ENCODE measurements around the gene IKZF2. TPM values are rescaled to one million over a fixed set of nuclear protein-coding genes. Genes with fewer than 3 reads are reported as not detected.

Gene IKZF2
- total and polyA plus RNA-seq, 10 of the 15 experiments (the other 5 are each of a cell fraction or from before 2014, with no cell fraction given): 15.2 to 266 (median 87.2) TPM

DNA sequence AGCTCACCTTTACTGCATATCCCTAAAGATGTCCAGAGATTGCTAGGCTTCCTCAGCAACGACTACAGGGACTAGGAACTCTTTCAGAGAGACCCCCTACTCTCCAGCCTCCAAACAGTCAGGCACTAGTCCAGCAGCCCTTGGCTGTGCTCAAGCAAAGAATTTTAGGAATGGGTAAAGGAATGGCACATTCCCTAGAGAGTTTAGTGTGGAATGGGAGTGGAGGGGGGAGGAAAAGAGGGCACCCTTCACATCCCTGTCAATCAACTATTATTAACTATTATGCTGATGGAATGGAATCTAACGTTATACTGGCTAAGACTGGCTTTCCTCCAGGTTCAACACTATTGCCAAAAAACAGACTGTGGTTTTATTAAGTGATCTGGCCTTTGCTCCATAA is 64.8 kb downstream of the IKZF2 start (continued):
- TF ChIP-seq JUND (IDR thresholded peaks at IDR 0.05; ENCODE audit: low read depth, low read length) (no peak), BMI1 (IDR thresholded peaks at IDR 0.05; ENCODE audit: borderline replicate concordance) (no peak), CHD1 (IDR thresholded peaks at IDR 0.05; ENCODE audit: low read depth, low read length) (no peak), SUPT20H (IDR thresholded peaks at IDR 0.05; ENCODE audit: borderline replicate concordance, control insufficient read depth, low read depth, low read length) (no peak), SREBF2 (IDR thresholded peaks at IDR 0.05; ENCODE audit: low read length) (no peak), HCFC1 (IDR thresholded peaks at IDR 0.05; ENCODE audit: low read length) (no peak)

DNA sequence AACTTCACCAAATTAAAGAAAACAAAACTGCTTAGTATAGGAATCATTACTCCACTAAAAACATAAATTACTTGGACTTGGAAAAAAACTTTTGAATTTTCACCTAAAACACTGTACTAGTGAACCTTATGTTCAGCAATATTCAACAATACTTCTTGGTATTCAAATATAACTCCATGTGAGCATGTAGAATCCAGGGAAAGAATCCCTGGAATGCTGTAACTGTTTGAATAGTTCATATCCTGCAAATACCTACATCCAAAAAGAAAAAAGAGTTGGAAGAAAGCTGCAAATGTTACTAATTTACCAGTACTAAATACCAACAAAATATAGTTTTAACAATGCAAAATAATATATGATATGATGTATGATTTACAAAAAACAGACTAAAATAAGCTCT is 65.4 kb downstream of the IKZF2 start:
- ATAC-seq: no peak
- DNase-seq (ENCODE audit: low read depth, low spot score): no peak
- peaks cover 5 to 44% of the 10 kb centered on the region in 2 experiments for H3K36me3 ChIP-seq (ENCODE audit: control insufficient read depth in 2 of 2, insufficient read depth in 2 of 2, low read length in 1 of 2)
- CTCF ChIA-PET: interaction anchor here (0.6 kb wide), 1 partner anchor 41 kb away, joined by 3 read pairs; no protein-coding TSS in a partner anchor
- H2AFZ ChIP-seq (ENCODE audit: control insufficient read depth, low read depth, low read length): no peak overlapping the region
- H3K79me2 ChIP-seq (ENCODE audit: control insufficient read depth, insufficient read depth, low read length): peaks cover 70% of the 10 kb centered on the region
- no peak for FAIRE-seq
- no peaks in the 10 kb centered on the region for H4K20me1 ChIP-seq (ENCODE audit: control insufficient read depth, insufficient read depth)
- no peak overlapping the region for H3K4me3 ChIP-seq
- H3K27me3 ChIP-seq (replicated peaks in 1 of 2; ENCODE audit: control insufficient read depth in 2 of 2, insufficient read depth in 2 of 2, low read length in 1 of 2): no peaks in the 10 kb centered on the region
- BruUV-seq (replicated peaks): no TSS peak
- in situ Hi-C loops (cut with MboI) (no loop called here), intact Hi-C loops (cut with micrococcal nuclease; ENCODE audit: unreplicated experiment) (no loop called here)
- H3K4me1 ChIP-seq (ENCODE audit: control insufficient read depth, insufficient read depth, low read length): 0 out of 2 replicates have a peak, but pooled peaks cover 7% of the 10 kb centered on the region
- SMC1A ChIA-PET (ENCODE audit: uncharacterized antibody, unreplicated experiment): interaction anchor here (1.0 to 1.1 kb wide), 3 partner anchors 10 to 13 kb away, joined by 3 read pairs; no protein-coding TSS in a partner anchor
- RAD21 ChIA-PET (ENCODE audit: unreplicated experiment): no interaction called here
- no peak overlapping the region for H3K9ac ChIP-seq (ENCODE audit: control insufficient read depth, insufficient read depth, low read length)
- POLR2A ChIA-PET: no interaction called here
- H3K9me3 ChIP-seq (replicated peaks; ENCODE audit: control insufficient read depth, insufficient read depth, low read length): peaks cover 8% of the 10 kb centered on the region
- no peak overlapping the region for H3K4me2 ChIP-seq (ENCODE audit: control insufficient read depth, insufficient read depth)
- H3K27ac ChIP-seq (ENCODE audit: control insufficient read depth, insufficient read depth): no peak overlapping the region
- TF ChIP-seq BHLHE40 (IDR thresholded peaks at IDR 0.05; ENCODE audit: borderline replicate concordance in 1 of 2, low read depth in 2 of 2, low read length in 1 of 2): no peak
- TF ChIP-seq SUPT20H (IDR thresholded peaks at IDR 0.05; ENCODE audit: borderline replicate concordance, control insufficient read depth, low read depth, low read length): no peak
- no peak for TF ChIP-seq SRF (IDR thresholded peaks at IDR 0.05; ENCODE audit: low read depth in 2 of 2, low read length in 2 of 2)
- no peak for TF ChIP-seq SREBF2 (IDR thresholded peaks at IDR 0.05; ENCODE audit: low read length)
- TF ChIP-seq, protein P1, sequence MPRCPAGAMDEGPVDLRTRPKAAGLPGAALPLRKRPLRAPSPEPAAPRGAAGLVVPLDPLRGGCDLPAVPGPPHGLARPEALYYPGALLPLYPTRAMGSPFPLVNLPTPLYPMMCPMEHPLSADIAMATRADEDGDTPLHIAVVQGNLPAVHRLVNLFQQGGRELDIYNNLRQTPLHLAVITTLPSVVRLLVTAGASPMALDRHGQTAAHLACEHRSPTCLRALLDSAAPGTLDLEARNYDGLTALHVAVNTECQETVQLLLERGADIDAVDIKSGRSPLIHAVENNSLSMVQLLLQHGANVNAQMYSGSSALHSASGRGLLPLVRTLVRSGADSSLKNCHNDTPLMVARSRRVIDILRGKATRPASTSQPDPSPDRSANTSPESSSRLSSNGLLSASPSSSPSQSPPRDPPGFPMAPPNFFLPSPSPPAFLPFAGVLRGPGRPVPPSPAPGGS (IDR thresholded peaks at IDR 0.05; ENCODE audit: borderline replicate concordance, insufficient read depth, low read depth, low read length, poor library complexity, severe bottlenecking): no peak
- no peak for TF ChIP-seq NFXL1 (IDR thresholded peaks at IDR 0.05; ENCODE audit: borderline replicate concordance)
- no peak for TF ChIP-seq RAD51 (IDR thresholded peaks at IDR 0.05)
- no peak for TF ChIP-seq FOXM1 (IDR thresholded peaks at IDR 0.05; ENCODE audit: low read depth, low read length)
- TF ChIP-seq, protein P2, sequence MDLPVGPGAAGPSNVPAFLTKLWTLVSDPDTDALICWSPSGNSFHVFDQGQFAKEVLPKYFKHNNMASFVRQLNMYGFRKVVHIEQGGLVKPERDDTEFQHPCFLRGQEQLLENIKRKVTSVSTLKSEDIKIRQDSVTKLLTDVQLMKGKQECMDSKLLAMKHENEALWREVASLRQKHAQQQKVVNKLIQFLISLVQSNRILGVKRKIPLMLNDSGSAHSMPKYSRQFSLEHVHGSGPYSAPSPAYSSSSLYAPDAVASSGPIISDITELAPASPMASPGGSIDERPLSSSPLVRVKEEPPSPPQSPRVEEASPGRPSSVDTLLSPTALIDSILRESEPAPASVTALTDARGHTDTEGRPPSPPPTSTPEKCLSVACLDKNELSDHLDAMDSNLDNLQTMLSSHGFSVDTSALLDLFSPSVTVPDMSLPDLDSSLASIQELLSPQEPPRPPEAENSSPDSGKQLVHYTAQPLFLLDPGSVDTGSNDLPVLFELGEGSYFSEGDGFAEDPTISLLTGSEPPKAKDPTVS (IDR thresholded peaks at IDR 0.05; ENCODE audit: low read depth, low read length): no peak
- no peak for TF ChIP-seq EED (IDR thresholded peaks at IDR 0.05; ENCODE audit: low read depth)
- no peak for TF ChIP-seq RUNX3 (IDR thresholded peaks at IDR 0.05; ENCODE audit: low read length)
- TF ChIP-seq STAT1 (conservative IDR thresholded peaks at IDR 0.05): no peak
- TF ChIP-seq, protein P3, sequence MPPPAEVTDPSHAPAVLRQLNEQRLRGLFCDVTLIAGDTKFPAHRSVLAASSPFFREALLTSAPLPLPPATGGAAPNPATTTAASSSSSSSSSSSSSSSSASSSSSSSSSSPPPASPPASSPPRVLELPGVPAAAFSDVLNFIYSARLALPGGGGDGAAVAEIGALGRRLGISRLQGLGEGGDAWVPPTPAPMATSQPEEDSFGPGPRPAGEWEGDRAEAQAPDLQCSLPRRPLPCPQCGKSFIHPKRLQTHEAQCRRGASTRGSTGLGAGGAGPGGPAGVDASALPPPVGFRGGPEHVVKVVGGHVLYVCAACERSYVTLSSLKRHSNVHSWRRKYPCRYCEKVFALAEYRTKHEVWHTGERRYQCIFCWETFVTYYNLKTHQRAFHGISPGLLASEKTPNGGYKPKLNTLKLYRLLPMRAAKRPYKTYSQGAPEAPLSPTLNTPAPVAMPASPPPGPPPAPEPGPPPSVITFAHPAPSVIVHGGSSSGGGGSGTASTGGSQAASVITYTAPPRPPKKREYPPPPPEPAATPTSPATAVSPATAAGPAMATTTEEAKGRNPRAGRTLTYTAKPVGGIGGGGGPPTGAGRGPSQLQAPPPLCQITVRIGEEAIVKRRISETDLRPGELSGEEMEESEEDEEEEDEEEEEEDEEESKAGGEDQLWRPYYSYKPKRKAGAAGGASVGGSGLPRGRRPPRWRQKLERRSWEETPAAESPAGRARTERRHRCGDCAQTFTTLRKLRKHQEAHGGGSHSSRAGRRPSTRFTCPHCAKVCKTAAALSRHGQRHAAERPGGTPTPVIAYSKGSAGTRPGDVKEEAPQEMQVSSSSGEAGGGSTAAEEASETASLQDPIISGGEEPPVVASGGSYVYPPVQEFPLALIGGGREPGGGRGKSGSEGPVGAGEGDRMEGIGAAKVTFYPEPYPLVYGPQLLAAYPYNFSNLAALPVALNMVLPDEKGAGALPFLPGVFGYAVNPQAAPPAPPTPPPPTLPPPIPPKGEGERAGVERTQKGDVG (CRISPR knock-in tag; IDR thresholded peaks at IDR 0.05): no peak

Data from GM12878 (cell line).